ENCODE measurements around the gene NAGLU.

- no peak for TF ChIP-seq EP300 (IDR thresholded peaks at IDR 0.05)
- no peak for TF ChIP-seq CTCF (IDR thresholded peaks at IDR 0.05)
These were observed 27.9 kb downstream of the NAGLU start for GRCh38 chr17:42563950-42564349.
